Gastrocnemius medialis (tissue), 4 donors: ENCODE measurements around the gene LHFPL2. TPM values are rescaled to one million over a fixed set of nuclear protein-coding genes. Genes with fewer than 3 reads are reported as not detected.
A peak's percentile ranks its signal among the peaks of the same experiment; 100 is the strongest.

ENCODE experiments used
- ATAC-seq, 2 donors: fragments of 150-250 bp; one replicate each; pipeline ENCODE4 v1.9.1; 2016
- DNase-seq, 2 donors: peaks; one replicate each; pipeline ENCODE4 v3.0.0-alpha.2; 2019
- H3K27ac ChIP-seq, 4 donors: fragments of 200-600 bp; sonication (generic); 1 replicate in 1 of 4; 2 replicates in 3 of 4; pipeline ENCODE4 v1.5.1; 2016 to 2018; ENCODE audit warnings: mild to moderate bottlenecking in 2 of 4, moderate library complexity in 1 of 4
- H3K27me3 ChIP-seq, 3 donors: fragments of 200-600 bp; sonication (generic) in 2 of 3; 1 replicate in 1 of 3; 2 replicates in 2 of 3; pipeline versions ENCODE4 v1.5.1 to v1.6.0; 2016 to 2019; ENCODE audit warnings: mild to moderate bottlenecking in 1 of 3, moderate library complexity in 1 of 3
- H3K36me3 ChIP-seq, 2 donors: fragments of 200-600 bp; sonication (generic) in 1 of 2; one replicate each; pipeline ENCODE4 v1.5.1; 2017 to 2018
- H3K4me1 ChIP-seq, 2 donors: fragments of 200-600 bp; sonication (generic) in 1 of 2; one replicate each; pipeline ENCODE4 v1.5.1; 2016 to 2017; ENCODE audit warnings: mild to moderate bottlenecking in 2 of 2
- H3K4me3 ChIP-seq, 4 donors: fragments of 200-600 bp; sonication (generic) in 3 of 4; 1 replicate in 1 of 4; 2 replicates in 3 of 4; pipeline ENCODE4 v1.5.1; 2016 to 2019; ENCODE audit warnings: mild to moderate bottlenecking in 2 of 4
- H3K9me3 ChIP-seq, 3 donors: fragments of 200-600 bp; sonication (generic) in 2 of 3; 1 replicate in 1 of 3; 2 replicates in 2 of 3; pipeline ENCODE4 v1.5.1; 2016 to 2019
- POLR2A ChIP-seq, 2 donors: fragments of 450-650 bp; IDR thresholded peaks; one replicate each; pipeline ENCODE4 v1.6.1; 2017; ENCODE audit warnings: antibody characterized with exemption in 2 of 2, mild to moderate bottlenecking in 2 of 2, moderate library complexity in 2 of 2
- in situ Hi-C, 4 donors: fragments of 200-750 bp; cut with MboI; loops; one replicate each; pipeline versions ENCODE4 v1.15.0 to v1.8.0; 2017; ENCODE audit warnings: low sequenced_read_pairs in 4 of 4
- intact Hi-C: fragments of 100-400 bp; cut with DNase I; formaldehyde crosslinking; loops from one replicate; pipeline ENCODE4 v1.15.1; 2023; ENCODE audit warnings: low total_unique reads
- total RNA-seq, 4 donors: library from RNA; depleted of rRNA; stranded (reverse); fragments of >200 nt; gene quantifications; one replicate each; pipeline versions ENCODE4 v1.1.0 to v1.2.3, GENCODE V29; 2016
- TF ChIP-seq, protein P1 (sequence below), 5 experiments: fragments of 450-650 bp in 3 of 5; fragments of 200-600 bp in 2 of 5; sonication (generic) in 2 of 5; IDR thresholded peaks in 4 of 5; conservative IDR thresholded peaks in 1 of 5; 1 replicate in 4 of 5; 2 replicates in 1 of 5; pipeline ENCODE4 v1.5.1; 2016 to 2019; ENCODE audit warnings: antibody characterized with exemption in 5 of 5, mild to moderate bottlenecking in 3 of 5, moderate library complexity in 3 of 5

Gene LHFPL2
- total RNA-seq, 4 donors from 2014 or later = 3.4 to 4.7 (median 3.5) TPM

DNA sequence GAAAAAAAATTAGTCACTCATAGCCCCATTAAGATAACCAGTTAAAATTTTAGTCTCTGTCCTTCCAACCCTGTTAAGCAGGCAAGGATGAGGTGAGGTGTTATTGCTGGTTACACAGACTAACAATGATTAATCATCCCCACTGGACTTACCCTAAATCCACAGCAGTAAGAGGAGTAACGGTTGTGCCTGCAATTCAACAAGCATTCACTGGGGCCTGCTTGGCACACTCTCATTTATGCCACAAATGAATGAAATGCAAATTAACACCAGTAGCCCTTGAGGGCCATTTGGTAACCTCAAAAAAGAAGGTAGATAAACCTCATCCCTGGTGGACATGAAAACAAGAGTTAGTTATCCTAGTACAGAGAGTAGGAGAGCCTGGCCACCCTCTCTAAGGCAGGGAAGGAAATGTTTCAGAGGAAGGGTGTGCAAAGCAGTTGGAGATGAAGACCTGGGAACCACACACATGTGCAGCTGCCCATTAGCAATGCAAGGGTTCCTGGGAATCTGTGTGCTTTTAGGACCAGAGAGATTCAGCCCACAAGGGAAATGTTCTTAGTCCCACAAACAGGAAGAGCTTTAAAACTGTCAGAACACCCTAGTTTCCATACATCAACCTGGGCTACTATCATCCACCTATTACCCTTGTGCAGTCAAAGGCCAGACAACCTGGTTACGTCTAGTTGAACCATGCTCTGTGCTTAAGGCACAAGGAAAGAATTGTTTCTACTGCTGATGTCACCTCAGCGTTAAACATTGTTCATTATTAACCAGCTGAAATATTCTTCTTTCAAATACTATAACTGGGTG is 7.7 kb downstream of the LHFPL2 start:
- TF ChIP-seq POLR2A (IDR thresholded peaks at IDR 0.05) = no peak
- TF ChIP-seq, protein P1, sequence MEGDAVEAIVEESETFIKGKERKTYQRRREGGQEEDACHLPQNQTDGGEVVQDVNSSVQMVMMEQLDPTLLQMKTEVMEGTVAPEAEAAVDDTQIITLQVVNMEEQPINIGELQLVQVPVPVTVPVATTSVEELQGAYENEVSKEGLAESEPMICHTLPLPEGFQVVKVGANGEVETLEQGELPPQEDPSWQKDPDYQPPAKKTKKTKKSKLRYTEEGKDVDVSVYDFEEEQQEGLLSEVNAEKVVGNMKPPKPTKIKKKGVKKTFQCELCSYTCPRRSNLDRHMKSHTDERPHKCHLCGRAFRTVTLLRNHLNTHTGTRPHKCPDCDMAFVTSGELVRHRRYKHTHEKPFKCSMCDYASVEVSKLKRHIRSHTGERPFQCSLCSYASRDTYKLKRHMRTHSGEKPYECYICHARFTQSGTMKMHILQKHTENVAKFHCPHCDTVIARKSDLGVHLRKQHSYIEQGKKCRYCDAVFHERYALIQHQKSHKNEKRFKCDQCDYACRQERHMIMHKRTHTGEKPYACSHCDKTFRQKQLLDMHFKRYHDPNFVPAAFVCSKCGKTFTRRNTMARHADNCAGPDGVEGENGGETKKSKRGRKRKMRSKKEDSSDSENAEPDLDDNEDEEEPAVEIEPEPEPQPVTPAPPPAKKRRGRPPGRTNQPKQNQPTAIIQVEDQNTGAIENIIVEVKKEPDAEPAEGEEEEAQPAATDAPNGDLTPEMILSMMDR (IDR thresholded peaks at IDR 0.05 in 4 of 5, conservative IDR thresholded peaks at IDR 0.05 in 1 of 5) = no peak
- H3K36me3 ChIP-seq = no peaks in the 10 kb centered on the region
- in situ Hi-C loops = loop anchor here in 2 of 4 donors (10.0 to 25.0 kb wide), 2 partner anchors 86 to 104 kb away; no protein-coding TSS in a partner anchor
- peaks cover 4 to 15% of the 10 kb centered on the region in 2 donors for H3K4me1 ChIP-seq
- intact Hi-C loops = loop anchor here (10.0 kb wide), 1 partner anchor 96 kb away; no protein-coding TSS in a partner anchor
- no peaks in the 10 kb centered on the region for H3K27me3 ChIP-seq
- no peak overlapping the region for H3K27ac ChIP-seq
- no peaks in the 10 kb centered on the region for H3K9me3 ChIP-seq
- H3K4me3 ChIP-seq = no peak overlapping the region
- ATAC-seq (no peak), DNase-seq (no peak)

GRCh38 chr5:78639791-78640190 is 8.8 kb downstream of the LHFPL2 start:
- ATAC-seq (no peak), DNase-seq (no peak)
- Histone ChIP-seq H3K27ac (peak overlapping the region in 1 of 4 donors; percentile 43), H3K36me3 (no peaks in the 10 kb centered on the region), H3K4me3 (no peak overlapping the region), H3K9me3 (no peaks in the 10 kb centered on the region), H3K27me3 (no peaks in the 10 kb centered on the region), H3K4me1 (peaks cover 4 to 15% of the 10 kb centered on the region in 2 donors)
- TF ChIP-seq POLR2A (IDR thresholded peaks at IDR 0.05) = no peak
- TF ChIP-seq, protein P1 (IDR thresholded peaks at IDR 0.05 in 4 of 5, conservative IDR thresholded peaks at IDR 0.05 in 1 of 5) = no peak
- intact Hi-C loops = loop anchor here (5.0 to 10.0 kb wide), 2 partner anchors 42 to 95 kb away; no protein-coding TSS in a partner anchor
- in situ Hi-C loops = loop anchor here in 2 of 4 donors (10.0 to 25.0 kb wide), 2 partner anchors 85 to 102 kb away; no protein-coding TSS in a partner anchor

- H3K9me3 ChIP-seq = no peaks in the 10 kb centered on the region
- ATAC-seq = no peak
- TF ChIP-seq, protein P1 (IDR thresholded peaks at IDR 0.05 in 4 of 5, conservative IDR thresholded peaks at IDR 0.05 in 1 of 5) = no peak
- no peak for TF ChIP-seq POLR2A (IDR thresholded peaks at IDR 0.05)
- peaks cover 4 to 21% of the 10 kb centered on the region in 2 donors for H3K4me1 ChIP-seq
- H3K4me3 ChIP-seq = no peak overlapping the region
- H3K27me3 ChIP-seq = no peaks in the 10 kb centered on the region
- H3K27ac ChIP-seq = peak overlapping the region in 3 of 4 donors; percentile 19 to 43 (median 28)
- intact Hi-C loops (loop anchor here (5.0 kb wide), 1 partner anchor 42 kb away; no protein-coding TSS in a partner anchor), in situ Hi-C loops (loop anchor here in 1 of 4 donors (25.0 kb wide), 1 partner anchor 102 kb away; no protein-coding TSS in a partner anchor)
- no peak for DNase-seq
- H3K36me3 ChIP-seq = no peaks in the 10 kb centered on the region
These were observed 9.5 kb downstream of the LHFPL2 start for GRCh38 chr5:78638973-78639669.

- Histone ChIP-seq H3K4me3 (no peak overlapping the region), H3K27me3 (no peaks in the 10 kb centered on the region), H3K4me1 (peaks cover 11 to 28% of the 10 kb centered on the region in 2 donors), H3K9me3 (no peaks in the 10 kb centered on the region), H3K36me3 (no peaks in the 10 kb centered on the region), H3K27ac (peak overlapping the region in 3 of 4 donors; percentile 28 to 53 (median 43))
- peak; percentile 70 to 85 for ATAC-seq
- TF ChIP-seq, protein P1 (IDR thresholded peaks at IDR 0.05 in 4 of 5, conservative IDR thresholded peaks at IDR 0.05 in 1 of 5) = no peak
- peak in 1 of 2 donors; percentile 30 for DNase-seq
- in situ Hi-C loops = loop anchor here in 1 of 4 donors (25.0 kb wide), 1 partner anchor 101 kb away; no protein-coding TSS in a partner anchor
- intact Hi-C loops = loop anchor here (5.0 kb wide), 1 partner anchor 41 kb away; no protein-coding TSS in a partner anchor
These were observed 10.1 kb downstream of the LHFPL2 start for GRCh38 chr5:78638423-78638822.
